Esophagus squamous epithelium (tissue), 5 donors: Measurements from ENCODE around the gene PTPDC1. TPM values are rescaled to one million over a fixed set of nuclear protein-coding genes. Genes with fewer than 3 reads are reported as not detected.

Experiments used
- DNase-seq: peaks from one replicate; lab custom pipeline; 2025; lab: John Stamatoyannopoulos, UW
- H3K27ac ChIP-seq, 4 donors: fragments of 200-600 bp; sonication (generic); one replicate each; pipeline ENCODE4 v1.5.1; 2016 to 2019; ENCODE audit warnings: mild to moderate bottlenecking in 1 of 4
- H3K27me3 ChIP-seq, 4 donors: fragments of 200-600 bp; sonication (generic); 1 replicate in 3 of 4; 2 replicates in 1 of 4; pipeline versions ENCODE4 v1.5.1 to v1.6.0; 2017 to 2021; ENCODE audit warnings: antibody characterized with exemption in 1 of 4
- H3K36me3 ChIP-seq, 3 donors: fragments of 200-600 bp; sonication (generic); one replicate each; pipeline ENCODE4 v1.5.1; 2016 to 2019
- H3K4me1 ChIP-seq, 3 donors: fragments of 200-600 bp; sonication (generic); one replicate each; pipeline ENCODE4 v1.5.1; 2017 to 2019
- H3K4me3 ChIP-seq, 4 donors: fragments of 200-600 bp; sonication (generic); 1 replicate in 3 of 4; 2 replicates in 1 of 4; pipeline ENCODE4 v1.5.1; 2016 to 2019; ENCODE audit warnings: mild to moderate bottlenecking in 2 of 4, moderate library complexity in 1 of 4
- H3K9me3 ChIP-seq, 3 donors: fragments of 200-600 bp; sonication (generic); one replicate each; pipeline ENCODE4 v1.5.1; 2016 to 2019
- CTCF ChIP-seq, 6 experiments: fragments of 450-650 bp in 4 of 6; fragments of 200-600 bp in 2 of 6; sonication (generic) in 2 of 6; IDR thresholded peaks; one replicate each; pipeline ENCODE4 v1.5.1; 2016 to 2019; ENCODE audit warnings: antibody characterized with exemption in 6 of 6, mild to moderate bottlenecking in 4 of 6, moderate library complexity in 4 of 6
- POLR2A ChIP-seq, 4 donors: fragments of 450-650 bp; IDR thresholded peaks; one replicate each; pipeline ENCODE4 v1.6.1; 2017; ENCODE audit warnings: antibody characterized with exemption in 4 of 4, mild to moderate bottlenecking in 4 of 4, moderate library complexity in 3 of 4
- WGBS, 2 donors: methylation state at CpG; one replicate each; pipeline ENCODE4 v1.1.5; 2018; 5-methylcytosine and 5-hydroxymethylcytosine counted together
- intact Hi-C: fragments of 100-400 bp; cut with DNase I; formaldehyde crosslinking; loops from one replicate; pipeline ENCODE4 v1.15.0; 2022
- total RNA-seq, 4 donors: library from RNA; depleted of rRNA; stranded (reverse); fragments of >200 nt; gene quantifications; one replicate each; pipeline ENCODE4 v1.1.0, GENCODE V29; 2016
- donor health status: DM: yes; HTN: yes; CAD: no.

PTPDC1 gene
- total RNA-seq, 4 donors from 2014 or later, result 2.1 to 8.2 (median 3.3) TPM

- DNase-seq, result no peak
- intact Hi-C loops, result no loop called here
- Histone ChIP-seq H3K4me1 (peaks cover 0 to 5% (median 0%) of the 10 kb centered on the region in 3 donors), H3K36me3 (peaks cover 0 to 3% (median 0%) of the 10 kb centered on the region in 3 donors), H3K27me3 (no peaks in the 10 kb centered on the region), H3K4me3 (no peak overlapping the region), H3K9me3 (peaks cover 0 to 4% (median 4%) of the 10 kb centered on the region in 3 donors), H3K27ac (peak overlapping the region in 1 of 4 donors; percentile 47)
- 32 to 39% methylated on average over 3 of the region's 3 CpGs for WGBS, 2 donors
- TF ChIP-seq POLR2A (IDR thresholded peaks at IDR 0.05) (no peak), CTCF (IDR thresholded peaks at IDR 0.05) (no peak)
Observed at GRCh38 chr9:94056442-94056974, 27.8 kb upstream of the PTPDC1 start.

- DNase-seq, result no peak
- WGBS, 2 donors, result 100% methylated on average over 1 of the region's 1 CpG
- intact Hi-C loops, result no loop called here
Observed at GRCh38 chr9:94057918-94058317, 26.3 kb upstream of the PTPDC1 start.

GRCh38 chr9:94061864-94062263 is 22.4 kb upstream of the PTPDC1 start:
- peaks cover 0 to 6% (median 0%) of the 10 kb centered on the region in 3 donors for H3K36me3 ChIP-seq
- H3K4me3 ChIP-seq, result no peak overlapping the region
- 93 to 97% methylated on average over 3 of the region's 3 CpGs for WGBS, 2 donors
- intact Hi-C loops, result no loop called here
- no peak for DNase-seq
- H3K27me3 ChIP-seq, result no peaks in the 10 kb centered on the region
- no peak overlapping the region for H3K27ac ChIP-seq
- peaks cover 0 to 7% (median 0%) of the 10 kb centered on the region in 3 donors for H3K4me1 ChIP-seq
- no peak for TF ChIP-seq POLR2A (IDR thresholded peaks at IDR 0.05)
- no peak for TF ChIP-seq CTCF (IDR thresholded peaks at IDR 0.05)
- H3K9me3 ChIP-seq, result peaks cover 0 to 11% (median 11%) of the 10 kb centered on the region in 3 donors

More at GRCh38 chr9:94057918-94058317, 26.3 kb upstream of the PTPDC1 start:
- Histone ChIP-seq H3K9me3 (peaks cover 0 to 11% (median 11%) of the 10 kb centered on the region in 3 donors), H3K4me3 (no peak overlapping the region), H3K27ac (no peak overlapping the region), H3K4me1 (peaks cover 0 to 5% (median 0%) of the 10 kb centered on the region in 3 donors), H3K27me3 (no peaks in the 10 kb centered on the region), H3K36me3 (peaks cover 0 to 6% (median 0%) of the 10 kb centered on the region in 3 donors)
- TF ChIP-seq POLR2A (IDR thresholded peaks at IDR 0.05), result no peak
- TF ChIP-seq CTCF (IDR thresholded peaks at IDR 0.05), result no peak

GRCh38 chr9:94065535-94065961 is 18.7 kb upstream of the PTPDC1 start:
- intact Hi-C loops, result loop anchor here (2.0 kb wide), 1 partner anchor 147 kb away; no protein-coding TSS in a partner anchor
- TF ChIP-seq CTCF (IDR thresholded peaks at IDR 0.05), result peak; percentile 82 to 89 (median 87)
- no peak for TF ChIP-seq POLR2A (IDR thresholded peaks at IDR 0.05)
- 0% methylated on average over 2 of the region's 2 CpGs for WGBS, 2 donors
- Histone ChIP-seq H3K9me3 (peaks cover 0 to 11% (median 11%) of the 10 kb centered on the region in 3 donors), H3K27me3 (no peaks in the 10 kb centered on the region), H3K36me3 (peaks cover 0 to 6% (median 0%) of the 10 kb centered on the region in 3 donors), H3K4me3 (no peak overlapping the region), H3K4me1 (peaks cover 0 to 5% (median 0%) of the 10 kb centered on the region in 3 donors), H3K27ac (peak overlapping the region in 1 of 4 donors; percentile 16)
- peak; percentile 5 for DNase-seq

GRCh38 chr9:94068257-94068656 is 16.0 kb upstream of the PTPDC1 start:
- Histone ChIP-seq H3K27ac (no peak overlapping the region), H3K9me3 (no peaks in the 10 kb centered on the region), H3K27me3 (no peaks in the 10 kb centered on the region), H3K4me1 (peaks cover 0 to 5% (median 0%) of the 10 kb centered on the region in 3 donors), H3K4me3 (no peak overlapping the region), H3K36me3 (peaks cover 0 to 5% (median 0%) of the 10 kb centered on the region in 3 donors)
- WGBS, 2 donors, result 87 to 93% methylated on average over 2 of the region's 2 CpGs
- intact Hi-C loops, result no loop called here
- no peak for DNase-seq
- TF ChIP-seq CTCF (IDR thresholded peaks at IDR 0.05) (no peak), POLR2A (IDR thresholded peaks at IDR 0.05) (no peak)
